ENCODE measurements around the gene UBE2U.

DNA sequence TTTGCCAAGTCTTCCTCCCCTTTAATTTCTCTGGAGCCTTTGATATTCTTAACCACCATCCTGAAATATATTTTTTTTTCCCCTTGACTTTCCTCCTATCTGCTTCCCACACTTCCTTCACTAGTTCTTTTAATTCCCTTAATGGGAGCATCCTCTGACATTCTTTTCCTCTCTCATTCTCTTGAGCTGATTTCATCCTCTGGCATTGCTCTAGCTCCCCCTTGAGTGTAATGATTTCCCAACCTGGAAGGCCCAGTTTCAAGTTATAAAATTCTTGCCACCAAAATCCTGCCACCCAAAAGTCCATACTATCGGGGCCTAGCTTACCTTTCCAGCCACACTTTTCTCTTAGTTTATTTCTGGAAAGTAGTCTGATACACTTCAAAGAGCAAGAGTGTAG lies 39.5 kb upstream of the UBE2U start:
- TF ChIP-seq POLR2A (IDR thresholded peaks at IDR 0.05) = no peak
- TF ChIP-seq, protein P1, sequence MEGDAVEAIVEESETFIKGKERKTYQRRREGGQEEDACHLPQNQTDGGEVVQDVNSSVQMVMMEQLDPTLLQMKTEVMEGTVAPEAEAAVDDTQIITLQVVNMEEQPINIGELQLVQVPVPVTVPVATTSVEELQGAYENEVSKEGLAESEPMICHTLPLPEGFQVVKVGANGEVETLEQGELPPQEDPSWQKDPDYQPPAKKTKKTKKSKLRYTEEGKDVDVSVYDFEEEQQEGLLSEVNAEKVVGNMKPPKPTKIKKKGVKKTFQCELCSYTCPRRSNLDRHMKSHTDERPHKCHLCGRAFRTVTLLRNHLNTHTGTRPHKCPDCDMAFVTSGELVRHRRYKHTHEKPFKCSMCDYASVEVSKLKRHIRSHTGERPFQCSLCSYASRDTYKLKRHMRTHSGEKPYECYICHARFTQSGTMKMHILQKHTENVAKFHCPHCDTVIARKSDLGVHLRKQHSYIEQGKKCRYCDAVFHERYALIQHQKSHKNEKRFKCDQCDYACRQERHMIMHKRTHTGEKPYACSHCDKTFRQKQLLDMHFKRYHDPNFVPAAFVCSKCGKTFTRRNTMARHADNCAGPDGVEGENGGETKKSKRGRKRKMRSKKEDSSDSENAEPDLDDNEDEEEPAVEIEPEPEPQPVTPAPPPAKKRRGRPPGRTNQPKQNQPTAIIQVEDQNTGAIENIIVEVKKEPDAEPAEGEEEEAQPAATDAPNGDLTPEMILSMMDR (IDR thresholded peaks at IDR 0.05) = peak; percentile 6 to 36 (median 22)

Measured in adrenal gland (tissue), 5 donors.